Neural progenitor cell (in vitro differentiated cells): ENCODE measurements around the gene CACNA1E. TPM values are rescaled to one million over a fixed set of nuclear protein-coding genes. Genes with fewer than 3 reads are reported as not detected.

Source experiments
- DNase-seq: peaks from one replicate; pipeline ENCODE4 v3.0.0-alpha.2; 2016; ENCODE audit warnings: low spot score
- H2AFZ ChIP-seq: fragments of 200-600 bp; sonication (generic); replicated peaks from 2 replicates; pipeline ENCODE4 v1.6.1; 2016; ENCODE audit warnings: antibody characterized with exemption
- H3F3A ChIP-seq: fragments of 200-600 bp; sonication (generic); 2 replicates; pipeline ENCODE4 v1.6.1; 2016; ENCODE audit warnings: antibody characterized with exemption, low read depth
- H3K27ac ChIP-seq: fragments of 200-600 bp; sonication (generic); 2 replicates; pipeline ENCODE4 v1.5.1; 2016; ENCODE audit warnings: mild to moderate bottlenecking
- H3K27me3 ChIP-seq: fragments of 200-600 bp; sonication (generic); 2 replicates; pipeline ENCODE4 v1.6.1; 2016; ENCODE audit warnings: mild to moderate bottlenecking, moderate library complexity
- H3K36me3 ChIP-seq: fragments of 200-600 bp; sonication (generic); 2 replicates; pipeline ENCODE4 v1.5.1; 2016
- H3K4me1 ChIP-seq: fragments of 200-600 bp; sonication (generic); 2 replicates; pipeline ENCODE4 v1.6.1; 2016; ENCODE audit warnings: mixed run types
- H3K4me2 ChIP-seq: fragments of 200-600 bp; sonication (generic); 2 replicates; pipeline ENCODE4 v1.6.1; 2016
- H3K4me3 ChIP-seq: fragments of 200-600 bp; sonication (generic); 2 replicates; pipeline ENCODE4 v1.5.1; 2016
- H3K79me2 ChIP-seq: fragments of 200-600 bp; sonication (generic); 2 replicates; pipeline ENCODE4 v1.6.1; 2016; ENCODE audit warnings: low read depth
- H3K9ac ChIP-seq: fragments of 200-600 bp; sonication (generic); 2 replicates; pipeline ENCODE4 v1.6.1; 2016
- H3K9me3 ChIP-seq: fragments of 200-600 bp; sonication (generic); 2 replicates; pipeline ENCODE4 v1.5.1; 2016; ENCODE audit warnings: low read depth
- H4K20me1 ChIP-seq: fragments of 200-600 bp; sonication (generic); 2 replicates; pipeline ENCODE4 v1.6.1; 2016; ENCODE audit warnings: low read depth
- H3K27ac Mint-ChIP-seq: 3 replicates; pipeline ENCODE4 v1.8.0; 2021; ENCODE audit warnings: mixed read lengths
- H3K27me3 Mint-ChIP-seq: 2 replicates; pipeline ENCODE4 v1.8.0; 2022; ENCODE audit warnings: low read depth, mild to moderate bottlenecking, inconsistent platforms, moderate library complexity, mixed read lengths; ENCODE audit not compliant: insufficient read depth
- H3K36me3 Mint-ChIP-seq: 3 replicates; pipeline ENCODE4 v1.8.0; 2021; ENCODE audit warnings: mixed read lengths
- H3K4me1 Mint-ChIP-seq: 3 replicates; pipeline ENCODE4 v1.8.0; 2021; ENCODE audit warnings: mixed read lengths
- H3K4me3 Mint-ChIP-seq: 3 replicates; pipeline ENCODE4 v1.8.0; 2021; ENCODE audit warnings: mild to moderate bottlenecking, moderate library complexity, mixed read lengths
- H3K9me3 Mint-ChIP-seq: 3 replicates; pipeline ENCODE4 v1.8.0; 2020; ENCODE audit warnings: mixed read lengths
- EZH2 ChIP-seq: fragments of 200-600 bp; sonication (generic); IDR thresholded peaks from 2 replicates; pipeline ENCODE4 v1.6.1; 2017; ENCODE audit warnings: antibody characterized with exemption, mild to moderate bottlenecking, moderate library complexity
- EZH2phosphoT487 ChIP-seq: fragments of 200-600 bp; sonication (generic); IDR thresholded peaks from 2 replicates; pipeline ENCODE4 v1.6.1; 2017; ENCODE audit warnings: antibody characterized with exemption
- total RNA-seq: library from RNA; depleted of rRNA; stranded (reverse); fragments of >200 nt; gene quantifications from 2 replicates; pipeline ENCODE4 v1.2.3, GENCODE V29; 2015; ENCODE audit warnings: low replicate concordance
- TF ChIP-seq, protein P1 (sequence below): fragments of 200-600 bp; sonication (generic); IDR thresholded peaks from 2 replicates; pipeline ENCODE4 v1.5.1; 2017; ENCODE audit warnings: antibody characterized with exemption, mild to moderate bottlenecking

Gene CACNA1E
- total RNA-seq, 1 donor from 2014 or later, result 2.1 TPM

DNA sequence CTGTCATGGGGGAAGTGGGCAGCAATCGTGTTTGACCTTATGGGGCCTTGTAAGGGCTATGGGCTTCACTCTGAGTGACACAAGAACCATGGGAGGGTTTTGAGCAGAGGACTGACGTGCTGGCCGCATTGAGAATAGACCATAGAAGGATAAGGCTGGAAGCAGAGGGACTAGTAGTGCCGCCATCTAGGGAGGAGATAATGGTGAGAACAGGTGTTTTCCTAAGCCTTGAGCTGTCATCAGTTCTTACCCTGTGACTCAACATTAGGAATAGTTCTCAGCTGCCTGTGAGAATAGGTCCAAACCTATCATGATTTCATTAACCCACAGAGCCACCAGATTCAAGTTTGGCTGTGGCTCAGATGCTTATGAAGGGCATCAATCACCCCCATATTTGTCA, 228.5 kb downstream of the CACNA1E start:
- no peak overlapping the region for H3K4me3 ChIP-seq
- no peaks in the 10 kb centered on the region for H4K20me1 ChIP-seq
- no peaks in the 10 kb centered on the region for H3K9me3 ChIP-seq
- no peak overlapping the region for H3K9ac ChIP-seq
- H2AFZ ChIP-seq, result no peak overlapping the region
- TF ChIP-seq EZH2phosphoT487, result no peak
- TF ChIP-seq EZH2, result no peak
- TF ChIP-seq, protein P1, sequence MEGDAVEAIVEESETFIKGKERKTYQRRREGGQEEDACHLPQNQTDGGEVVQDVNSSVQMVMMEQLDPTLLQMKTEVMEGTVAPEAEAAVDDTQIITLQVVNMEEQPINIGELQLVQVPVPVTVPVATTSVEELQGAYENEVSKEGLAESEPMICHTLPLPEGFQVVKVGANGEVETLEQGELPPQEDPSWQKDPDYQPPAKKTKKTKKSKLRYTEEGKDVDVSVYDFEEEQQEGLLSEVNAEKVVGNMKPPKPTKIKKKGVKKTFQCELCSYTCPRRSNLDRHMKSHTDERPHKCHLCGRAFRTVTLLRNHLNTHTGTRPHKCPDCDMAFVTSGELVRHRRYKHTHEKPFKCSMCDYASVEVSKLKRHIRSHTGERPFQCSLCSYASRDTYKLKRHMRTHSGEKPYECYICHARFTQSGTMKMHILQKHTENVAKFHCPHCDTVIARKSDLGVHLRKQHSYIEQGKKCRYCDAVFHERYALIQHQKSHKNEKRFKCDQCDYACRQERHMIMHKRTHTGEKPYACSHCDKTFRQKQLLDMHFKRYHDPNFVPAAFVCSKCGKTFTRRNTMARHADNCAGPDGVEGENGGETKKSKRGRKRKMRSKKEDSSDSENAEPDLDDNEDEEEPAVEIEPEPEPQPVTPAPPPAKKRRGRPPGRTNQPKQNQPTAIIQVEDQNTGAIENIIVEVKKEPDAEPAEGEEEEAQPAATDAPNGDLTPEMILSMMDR, result no peak
- H3K4me2 ChIP-seq, result no peak overlapping the region
- peaks cover 6% of the 10 kb centered on the region for H3K4me1 ChIP-seq
- H3K27me3 Mint-ChIP-seq, result peaks cover 5% of the 10 kb centered on the region
- H3K36me3 ChIP-seq, result no peaks in the 10 kb centered on the region
- H3K79me2 ChIP-seq, result no peaks in the 10 kb centered on the region
- no peaks in the 10 kb centered on the region for H3K9me3 Mint-ChIP-seq
- no peaks in the 10 kb centered on the region for H3K27me3 ChIP-seq
- H3F3A ChIP-seq, result no peaks in the 10 kb centered on the region
- H3K4me3 Mint-ChIP-seq, result no peak overlapping the region
- H3K4me1 Mint-ChIP-seq, result peaks cover 18% of the 10 kb centered on the region
- H3K36me3 Mint-ChIP-seq, result no peaks in the 10 kb centered on the region
- no peak overlapping the region for H3K27ac Mint-ChIP-seq
- H3K27ac ChIP-seq, result no peak overlapping the region
- no peak for DNase-seq

DNA sequence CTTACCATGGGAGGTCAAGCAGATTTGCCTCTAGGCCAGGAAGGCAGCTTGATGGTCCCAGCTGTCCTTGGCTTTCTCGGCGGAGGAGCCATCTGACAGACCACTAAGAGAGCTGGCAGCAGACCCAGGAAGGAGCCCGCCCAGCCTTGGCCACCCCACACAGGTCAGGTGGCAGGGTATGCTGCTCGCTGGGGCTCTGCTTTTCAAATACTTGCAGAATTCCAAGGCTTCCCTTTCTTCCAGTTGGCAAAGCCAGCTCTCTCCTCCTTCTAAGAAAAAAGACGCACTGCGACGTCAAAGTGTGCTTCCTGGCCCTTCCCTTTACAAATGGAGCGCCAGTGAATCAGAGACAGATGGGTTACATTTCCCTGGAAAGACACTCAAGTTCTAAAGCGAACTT, 229.4 kb downstream of the CACNA1E start:
- no peaks in the 10 kb centered on the region for H3K36me3 Mint-ChIP-seq

DNA sequence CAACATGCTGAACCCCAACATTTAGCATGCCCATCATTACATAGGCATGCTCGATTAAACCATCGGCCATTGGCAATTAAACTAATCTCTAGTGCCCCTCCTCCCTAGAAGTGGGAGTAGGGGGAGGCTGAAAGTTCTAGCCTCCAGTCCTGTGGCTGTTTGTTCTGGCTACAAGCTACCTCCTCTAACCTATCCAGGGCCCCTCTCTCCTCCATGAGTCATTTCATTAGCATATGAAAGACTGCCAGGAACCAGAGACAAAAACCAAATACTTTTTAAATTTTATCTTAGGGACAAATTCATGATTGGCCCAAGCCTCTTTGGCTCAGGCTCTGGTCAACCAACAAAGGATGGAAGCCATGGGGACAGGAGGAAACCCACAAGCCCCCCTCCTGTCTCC, 231.1 kb downstream of the CACNA1E start:
- Mint-ChIP-seq H3K4me1 (peaks cover 17% of the 10 kb centered on the region), H3K27ac (no peak overlapping the region), H3K36me3 (no peaks in the 10 kb centered on the region), H3K4me3 (no peak overlapping the region), H3K27me3 (no peaks in the 10 kb centered on the region), H3K9me3 (no peaks in the 10 kb centered on the region)
- no peaks in the 10 kb centered on the region for H3F3A ChIP-seq
- no peaks in the 10 kb centered on the region for H3K79me2 ChIP-seq
- H3K4me3 ChIP-seq, result no peak overlapping the region
- H3K4me1 ChIP-seq, result peaks cover 6% of the 10 kb centered on the region
- H4K20me1 ChIP-seq, result no peaks in the 10 kb centered on the region
- TF ChIP-seq EZH2phosphoT487 (no peak), EZH2 (no peak)
- TF ChIP-seq, protein P1, result no peak
- DNase-seq, result no peak
- no peak overlapping the region for H2AFZ ChIP-seq
- H3K9me3 ChIP-seq, result no peaks in the 10 kb centered on the region
- no peak overlapping the region for H3K4me2 ChIP-seq
- no peak overlapping the region for H3K27ac ChIP-seq
- H3K9ac ChIP-seq, result no peak overlapping the region
- H3K27me3 ChIP-seq, result no peaks in the 10 kb centered on the region
- no peaks in the 10 kb centered on the region for H3K36me3 ChIP-seq

More for the DNA sequence above, 229.4 kb downstream of the CACNA1E start:
- Mint-ChIP-seq H3K4me3 (no peak overlapping the region), H3K9me3 (no peaks in the 10 kb centered on the region), H3K4me1 (peaks cover 17% of the 10 kb centered on the region), H3K27me3 (peaks cover 3% of the 10 kb centered on the region), H3K27ac (no peak overlapping the region)
- Histone ChIP-seq H4K20me1 (no peaks in the 10 kb centered on the region), H3K9me3 (no peaks in the 10 kb centered on the region), H3K27me3 (no peaks in the 10 kb centered on the region), H2AFZ (no peak overlapping the region), H3K4me2 (no peak overlapping the region), H3K79me2 (no peaks in the 10 kb centered on the region), H3K9ac (no peak overlapping the region), H3K27ac (no peak overlapping the region), H3K4me3 (no peak overlapping the region), H3K4me1 (peaks cover 6% of the 10 kb centered on the region), H3F3A (no peaks in the 10 kb centered on the region), H3K36me3 (no peaks in the 10 kb centered on the region)
- DNase-seq, result no peak
- TF ChIP-seq EZH2 (no peak), EZH2phosphoT487 (no peak)
- TF ChIP-seq, protein P1, result no peak
